ENCODE measurements around the gene ZNF521.
"Not testable (repeated sequence)": the region's sequence is repeated elsewhere in the genome, so short reads cannot be mapped to it uniquely, and the experiment has no call there.

Gene ZNF521

GRCh38 chr18:25062720-25063119 lies 289.2 kb downstream of the ZNF521 start:
- DNase-seq, result no peak

- no peak for DNase-seq
Observed at GRCh38 chr18:25061395-25061794, 290.6 kb downstream of the ZNF521 start.

- no peak for DNase-seq
Observed at GRCh38 chr18:25058521-25058920, 293.4 kb downstream of the ZNF521 start.

- DNase-seq, result no peak
Observed at GRCh38 chr18:25057491-25058050, 294.4 kb downstream of the ZNF521 start.

- no peak for DNase-seq
Observed at GRCh38 chr18:25056429-25056828, 295.5 kb downstream of the ZNF521 start.

- no peak for DNase-seq
Observed at GRCh38 chr18:25055076-25055475, 296.9 kb downstream of the ZNF521 start.

GRCh38 chr18:25053466-25053865 lies 298.5 kb downstream of the ZNF521 start:
- no peak for DNase-seq

GRCh38 chr18:25052511-25052921 lies 299.4 kb downstream of the ZNF521 start:
- DNase-seq, result no peak

- DNase-seq, result no peak
Observed at GRCh38 chr18:25050605-25051004, 301.4 kb downstream of the ZNF521 start.

- no peak for DNase-seq
Observed at GRCh38 chr18:25047983-25048382, 304.0 kb downstream of the ZNF521 start.

GRCh38 chr18:25047421-25047820 lies 304.5 kb downstream of the ZNF521 start:
- DNase-seq, result no peak

GRCh38 chr18:25044694-25045093 lies 307.3 kb downstream of the ZNF521 start:
- no peak for DNase-seq

GRCh38 chr18:25043104-25043503 lies 308.9 kb downstream of the ZNF521 start:
- no peak for DNase-seq

GRCh38 chr18:25042641-25043051 lies 309.3 kb downstream of the ZNF521 start:
- no peak for DNase-seq

- no peak for DNase-seq
Observed at GRCh38 chr18:25039781-25040180, 312.2 kb downstream of the ZNF521 start.

GRCh38 chr18:25038261-25038660 lies 313.7 kb downstream of the ZNF521 start:
- DNase-seq, result no peak

- DNase-seq, result no peak
Observed at GRCh38 chr18:25033747-25034471, 318.1 kb downstream of the ZNF521 start.

GRCh38 chr18:25033175-25033574 lies 318.8 kb downstream of the ZNF521 start:
- not testable (repeated sequence) for DNase-seq

GRCh38 chr18:25029802-25030201 lies 322.2 kb downstream of the ZNF521 start:
- no peak for DNase-seq

GRCh38 chr18:25019931-25020330 lies 332.0 kb downstream of the ZNF521 start:
- no peak for DNase-seq

GRCh38 chr18:25019086-25019860 lies 332.7 kb downstream of the ZNF521 start:
- DNase-seq, result no peak

- no peak for DNase-seq
Observed at GRCh38 chr18:25016666-25017065, 335.3 kb downstream of the ZNF521 start.

- DNase-seq, result no peak
Observed at GRCh38 chr18:25016181-25016580, 335.8 kb downstream of the ZNF521 start.

Measured in activated T-cell treated with anti-CD3 and anti-CD28 coated beads, Interleukin-2, amount 50 U/mL, for 1 hour (primary cell).